Loucy (cell line): Measurements from ENCODE around the gene UVSSA.

ENCODE experiments used
- H2AFZ ChIP-seq: fragments of 200-600 bp; sonication (generic); 2 replicates; pipeline ENCODE4 v1.6.0; 2016; ENCODE audit warnings: antibody characterized with exemption, mild to moderate bottlenecking, low read length, moderate library complexity
- H3F3A ChIP-seq: fragments of 200-600 bp; 2 replicates; pipeline ENCODE4 v1.6.0; 2016; ENCODE audit warnings: antibody characterized with exemption, low read depth, mild to moderate bottlenecking
- H3K27me3 ChIP-seq: fragments of 200-600 bp; sonication (generic); 2 replicates; pipeline ENCODE4 v1.6.1; 2014; ENCODE audit warnings: low read length, mild to moderate bottlenecking; ENCODE audit not compliant: insufficient read depth, poor library complexity, severe bottlenecking
- H3K36me3 ChIP-seq: fragments of 200-600 bp; sonication (generic); 2 replicates; pipeline ENCODE4 v1.6.1; 2016; ENCODE audit warnings: low read length; ENCODE audit not compliant: insufficient read depth
- H3K4me1 ChIP-seq: fragments of 200-600 bp; sonication (generic); 2 replicates; pipeline ENCODE4 v1.5.1; 2014; ENCODE audit warnings: low read length, mild to moderate bottlenecking; ENCODE audit not compliant: insufficient read depth, poor library complexity, severe bottlenecking
- H3K4me2 ChIP-seq: fragments of 200-600 bp; sonication (generic); 2 replicates; pipeline ENCODE4 v1.6.0; 2014; ENCODE audit warnings: antibody characterized with exemption, low read length, low read depth, mild to moderate bottlenecking; ENCODE audit not compliant: poor library complexity, severe bottlenecking
- H3K4me3 ChIP-seq: fragments of 200-600 bp; sonication (generic); 2 replicates; pipeline ENCODE4 v1.5.1; 2014; ENCODE audit warnings: low read length, mild to moderate bottlenecking, mixed read lengths; ENCODE audit not compliant: poor library complexity, severe bottlenecking
- H3K79me2 ChIP-seq: fragments of 200-600 bp; sonication (generic); 2 replicates; pipeline ENCODE4 v1.6.1; 2014; ENCODE audit warnings: low read length; ENCODE audit not compliant: insufficient read depth
- H3K9ac ChIP-seq: fragments of 200-600 bp; sonication (generic); 2 replicates; pipeline ENCODE4 v1.6.0; 2014; ENCODE audit warnings: mild to moderate bottlenecking, low read depth, low read length, moderate library complexity; ENCODE audit not compliant: poor library complexity, severe bottlenecking
- H3K9me2 ChIP-seq: fragments of 200-600 bp; sonication (generic); replicated peaks from 2 replicates; pipeline ENCODE4 v1.6.1; 2016; ENCODE audit warnings: low read depth, low read length, mixed read lengths
- H3K9me3 ChIP-seq: fragments of 200-600 bp; sonication (generic); 2 replicates; pipeline ENCODE4 v1.6.1; 2014; ENCODE audit warnings: mild to moderate bottlenecking, antibody characterized with exemption, low read length, low read depth; ENCODE audit not compliant: insufficient read depth
- H4K20me1 ChIP-seq: fragments of 200-600 bp; sonication (generic); 2 replicates; pipeline ENCODE4 v1.6.0; 2014; ENCODE audit warnings: antibody characterized with exemption, low read length, mild to moderate bottlenecking; ENCODE audit not compliant: insufficient read depth, poor library complexity, severe bottlenecking
- EZH2phosphoT487 ChIP-seq: fragments of 200-600 bp; IDR thresholded peaks from 2 replicates; pipeline ENCODE4 v1.6.1; 2018; ENCODE audit warnings: antibody characterized with exemption, mild to moderate bottlenecking, moderate library complexity, borderline replicate concordance
- TF ChIP-seq, protein P1 (sequence below): fragments of 200-600 bp; sonication (generic); conservative IDR thresholded peaks from 2 replicates; pipeline ENCODE4 v1.5.1; 2014; ENCODE audit warnings: mild to moderate bottlenecking, antibody characterized with exemption, low read length

The UVSSA gene

DNA sequence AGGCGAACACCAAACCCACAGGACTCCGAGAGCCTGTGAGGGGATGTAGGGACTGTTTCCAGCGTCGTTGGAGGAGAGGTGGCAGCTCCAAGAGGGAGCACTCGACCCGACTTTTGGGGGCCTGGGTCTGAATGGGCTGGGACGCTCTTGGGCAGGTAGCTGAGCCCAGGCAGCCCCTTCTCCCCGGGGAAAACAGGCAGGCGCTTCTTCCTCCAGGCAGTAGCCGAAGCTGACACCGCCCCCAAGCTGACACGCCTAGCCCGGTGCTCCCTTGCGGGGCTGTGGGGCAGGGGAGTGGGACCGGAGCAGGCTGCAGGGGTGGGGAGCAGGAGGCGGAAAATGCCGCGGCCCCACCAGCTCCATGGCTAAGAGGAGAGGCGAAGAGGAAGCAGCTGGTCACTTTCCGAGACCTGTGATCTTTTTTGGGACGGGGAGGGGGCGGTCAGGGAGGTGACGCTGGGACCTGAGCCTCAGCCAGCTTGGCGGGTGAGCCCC is 55.1 kb downstream of the UVSSA start:
- Histone ChIP-seq H3K4me2 (no peak overlapping the region), H3K9me3 (peaks cover 18% of the 10 kb centered on the region; the same call in 1 of the 2 replicates), H3F3A (no peaks in the 10 kb centered on the region), H3K36me3 (no peaks in the 10 kb centered on the region), H3K4me3 (no peak overlapping the region), H3K27me3 (no peaks in the 10 kb centered on the region), H3K9ac (no peak overlapping the region), H3K4me1 (no peaks in the 10 kb centered on the region), H3K9me2 (no peaks in the 10 kb centered on the region), H3K79me2 (no peaks in the 10 kb centered on the region), H2AFZ (no peak overlapping the region), H4K20me1 (no peaks in the 10 kb centered on the region)
- TF ChIP-seq, protein P1, sequence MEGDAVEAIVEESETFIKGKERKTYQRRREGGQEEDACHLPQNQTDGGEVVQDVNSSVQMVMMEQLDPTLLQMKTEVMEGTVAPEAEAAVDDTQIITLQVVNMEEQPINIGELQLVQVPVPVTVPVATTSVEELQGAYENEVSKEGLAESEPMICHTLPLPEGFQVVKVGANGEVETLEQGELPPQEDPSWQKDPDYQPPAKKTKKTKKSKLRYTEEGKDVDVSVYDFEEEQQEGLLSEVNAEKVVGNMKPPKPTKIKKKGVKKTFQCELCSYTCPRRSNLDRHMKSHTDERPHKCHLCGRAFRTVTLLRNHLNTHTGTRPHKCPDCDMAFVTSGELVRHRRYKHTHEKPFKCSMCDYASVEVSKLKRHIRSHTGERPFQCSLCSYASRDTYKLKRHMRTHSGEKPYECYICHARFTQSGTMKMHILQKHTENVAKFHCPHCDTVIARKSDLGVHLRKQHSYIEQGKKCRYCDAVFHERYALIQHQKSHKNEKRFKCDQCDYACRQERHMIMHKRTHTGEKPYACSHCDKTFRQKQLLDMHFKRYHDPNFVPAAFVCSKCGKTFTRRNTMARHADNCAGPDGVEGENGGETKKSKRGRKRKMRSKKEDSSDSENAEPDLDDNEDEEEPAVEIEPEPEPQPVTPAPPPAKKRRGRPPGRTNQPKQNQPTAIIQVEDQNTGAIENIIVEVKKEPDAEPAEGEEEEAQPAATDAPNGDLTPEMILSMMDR: no peak
- no peak for TF ChIP-seq EZH2phosphoT487

DNA sequence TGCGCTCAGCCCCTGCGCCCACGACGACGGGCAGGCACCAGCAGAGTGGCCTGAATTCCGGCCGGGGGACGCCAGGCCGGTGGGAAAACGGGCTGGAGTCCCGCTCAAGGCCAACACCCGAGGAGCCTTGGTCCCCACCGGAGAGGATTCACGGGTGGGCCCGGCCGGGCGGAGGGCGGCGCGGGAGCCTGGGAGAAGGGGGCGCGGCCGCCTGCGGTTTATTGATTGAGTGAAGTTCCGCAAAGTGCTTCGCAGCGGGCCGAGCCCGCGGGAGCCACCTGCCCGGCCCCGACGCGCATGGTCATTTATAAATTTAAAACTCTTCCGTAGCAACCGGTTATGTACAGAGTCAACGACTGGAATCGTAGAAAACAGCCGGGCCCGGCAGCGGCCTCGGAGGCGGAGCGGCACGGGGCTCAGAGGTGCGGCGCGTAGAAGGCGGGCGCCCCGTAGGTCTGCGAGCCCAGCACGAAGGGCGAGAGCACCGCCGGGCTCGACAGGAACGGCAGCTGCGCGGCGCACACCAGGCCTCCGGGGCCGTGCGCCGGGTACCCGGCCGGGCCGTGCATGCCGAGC is 55.6 kb downstream of the UVSSA start:
- Histone ChIP-seq H3K4me1 (no peaks in the 10 kb centered on the region), H3K36me3 (no peaks in the 10 kb centered on the region), H3F3A (no peaks in the 10 kb centered on the region), H3K27me3 (no peaks in the 10 kb centered on the region), H4K20me1 (no peaks in the 10 kb centered on the region), H3K4me2 (no peak overlapping the region), H3K9me2 (no peaks in the 10 kb centered on the region), H3K4me3 (no peak overlapping the region), H3K79me2 (no peaks in the 10 kb centered on the region), H3K9me3 (peaks cover 13% of the 10 kb centered on the region; the same call in 1 of the 2 replicates), H3K9ac (no peak overlapping the region), H2AFZ (no peak overlapping the region)
- TF ChIP-seq, protein P1: no peak
- no peak for TF ChIP-seq EZH2phosphoT487

DNA sequence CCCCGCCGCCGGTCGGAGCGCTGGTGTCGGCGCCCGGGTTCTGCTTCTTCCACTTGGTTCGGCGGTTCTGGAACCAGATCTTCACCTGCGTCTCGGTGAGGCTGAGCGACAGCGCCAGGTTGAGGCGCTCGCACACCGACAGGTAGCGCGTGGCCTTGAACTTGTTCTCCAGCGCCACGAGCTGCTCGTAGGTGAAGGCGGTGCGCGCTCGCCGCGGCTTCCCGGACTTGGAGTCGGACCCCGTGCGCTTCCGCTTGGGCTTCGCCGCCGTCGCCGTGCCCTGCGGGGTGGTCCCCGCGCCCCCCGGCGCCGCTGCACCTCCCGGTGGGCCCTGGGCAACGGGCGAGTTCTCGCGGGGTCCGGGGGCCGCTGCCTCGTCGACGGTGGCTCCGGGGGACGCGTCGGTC is 56.2 kb downstream of the UVSSA start:
- Histone ChIP-seq H3K4me1 (no peaks in the 10 kb centered on the region), H3K79me2 (no peaks in the 10 kb centered on the region), H2AFZ (no peak overlapping the region), H3K9ac (no peak overlapping the region), H3K9me2 (no peaks in the 10 kb centered on the region), H3K4me3 (no peak overlapping the region), H3K4me2 (no peak overlapping the region), H4K20me1 (no peaks in the 10 kb centered on the region), H3K27me3 (no peaks in the 10 kb centered on the region), H3K36me3 (no peaks in the 10 kb centered on the region), H3K9me3 (peaks cover 13% of the 10 kb centered on the region; the same call in 1 of the 2 replicates), H3F3A (no peaks in the 10 kb centered on the region)
- TF ChIP-seq, protein P1: no peak
- no peak for TF ChIP-seq EZH2phosphoT487
